Fibroblast of lung (primary cell): Measurements from ENCODE around the gene INTS15. TPM values are rescaled to one million over a fixed set of nuclear protein-coding genes. Genes with fewer than 3 reads are reported as not detected.

Experiments
- DNase-seq, 2 donors: peaks; one replicate each; pipeline versions ENCODE4 v3.0.0 to v3.0.0-alpha.2; 2010; ENCODE audit warnings: low read depth in 2 of 2
- H2AFZ ChIP-seq: 2 replicates; pipeline ENCODE4 v1.5.1; 2012; ENCODE audit warnings: low read length, control low read depth, inconsistent platforms
- H3K27ac ChIP-seq: 2 replicates; pipeline ENCODE4 v1.5.1; 2011; ENCODE audit warnings: low read length, control low read depth; ENCODE audit not compliant: insufficient read depth
- H3K27me3 ChIP-seq: 2 replicates; pipeline ENCODE4 v1.5.1; 2011; ENCODE audit warnings: mild to moderate bottlenecking, low read length; ENCODE audit not compliant: control insufficient read depth, insufficient read depth
- H3K36me3 ChIP-seq: 2 replicates; pipeline ENCODE4 v1.5.1; 2011; ENCODE audit warnings: low read length; ENCODE audit not compliant: control insufficient read depth, insufficient read depth
- H3K4me1 ChIP-seq: 2 replicates; pipeline ENCODE4 v1.5.1; 2011; ENCODE audit warnings: low read length; ENCODE audit not compliant: control insufficient read depth, insufficient read depth; ENCODE audit errors: extremely low read depth
- H3K4me2 ChIP-seq: 2 replicates; pipeline ENCODE4 v1.5.1; 2011; ENCODE audit warnings: low read length, control low read depth; ENCODE audit not compliant: insufficient read depth; ENCODE audit errors: extremely low read depth
- H3K4me3 ChIP-seq, 4 experiments: fragments of 200-600 bp in 1 of 4; sonication (generic) in 1 of 4; replicated peaks in 1 of 4; 2 replicates each; pipeline ENCODE4 v1.5.1; 2011 to 2016; ENCODE audit warnings: low read length in 4 of 4, low read depth in 3 of 4, mild to moderate bottlenecking in 3 of 4, control low read depth in 2 of 4, inconsistent platforms in 1 of 4, mixed read lengths in 1 of 4; ENCODE audit not compliant: insufficient read depth in 1 of 4; ENCODE audit errors: control extremely low read depth in 1 of 4
- H3K79me2 ChIP-seq: 2 replicates; pipeline ENCODE4 v1.5.1; 2012; ENCODE audit warnings: mild to moderate bottlenecking, low read length, inconsistent platforms; ENCODE audit not compliant: control insufficient read depth, insufficient read depth
- H3K9ac ChIP-seq: 2 replicates; pipeline ENCODE4 v1.5.1; 2011; ENCODE audit warnings: mild to moderate bottlenecking, low read length, control low read depth; ENCODE audit not compliant: insufficient read depth
- H3K9me3 ChIP-seq: 2 replicates; pipeline ENCODE4 v1.5.1; 2012; ENCODE audit warnings: low read depth, low read length; ENCODE audit not compliant: control insufficient read depth, insufficient read depth
- H4K20me1 ChIP-seq: 2 replicates; pipeline ENCODE4 v1.5.1; 2011; ENCODE audit warnings: low read length; ENCODE audit not compliant: control insufficient read depth, insufficient read depth; ENCODE audit errors: extremely low read depth
- EZH2 ChIP-seq: IDR thresholded peaks from 2 replicates; pipeline ENCODE4 v1.5.1; 2012; ENCODE audit warnings: low read length, control low read depth, mild to moderate bottlenecking; ENCODE audit errors: missing control alignments
- polyA plus RNA-seq, 2 donors: library from polyadenylated mRNA; depleted of rRNA in 1 of 2; stranded (reverse) in 1 of 2; unstranded in 1 of 2; fragments of >200 nt; gene quantifications; 2 replicates each; pipeline ENCODE4 v1.2.1, GENCODE V29; 2011 to 2012; ENCODE audit warnings: missing spikeins in 1 of 2
- total RNA-seq: library from RNA; depleted of rRNA; stranded (reverse); fragments of >200 nt; gene quantifications from 2 replicates; pipeline ENCODE4 v1.2.1, GENCODE V29; 2014
- TF ChIP-seq, protein P1 (sequence below), 2 donors: IDR thresholded peaks in 1 of 2; conservative IDR thresholded peaks in 1 of 2; 1 replicate in 1 of 2; 2 replicates in 1 of 2; pipeline ENCODE4 v1.5.1; 2011 to 2012; ENCODE audit warnings: low read length in 2 of 2, control low read depth in 1 of 2, inconsistent platforms in 1 of 2, low read depth in 1 of 2, mild to moderate bottlenecking in 1 of 2

INTS15 gene
- total and polyA plus RNA-seq, 2 donors (not counting 1 experiment from before 2014, with no cell fraction given) = 7.1 to 11.7 TPM

DNA sequence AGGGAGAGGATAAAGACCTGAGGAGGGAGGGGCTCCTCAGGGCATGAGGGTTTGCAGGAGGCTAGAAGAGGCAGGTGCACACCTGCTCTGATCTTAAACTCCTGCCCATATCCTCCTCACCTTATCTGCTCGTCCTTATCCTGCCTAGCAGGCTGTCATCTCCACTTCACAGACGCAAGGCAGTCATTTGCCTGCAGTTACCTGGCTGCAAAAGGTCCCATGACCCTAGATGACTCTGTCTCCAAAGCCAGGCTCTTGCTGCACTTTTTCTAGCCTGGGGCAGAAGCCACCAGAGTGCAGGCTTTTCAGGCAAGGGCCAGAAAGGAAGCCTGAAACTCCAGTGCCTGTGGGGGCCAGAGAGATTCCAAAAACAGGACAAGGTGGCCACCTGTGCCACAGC is 23.9 kb downstream of the INTS15 start:
- Histone ChIP-seq H3K36me3 (no peaks in the 10 kb centered on the region), H3K27ac (no peak overlapping the region), H3K4me2 (no peak overlapping the region), H4K20me1 (no peaks in the 10 kb centered on the region), H3K9me3 (no peaks in the 10 kb centered on the region), H2AFZ (no peak overlapping the region), H3K79me2 (no peaks in the 10 kb centered on the region), H3K4me3 (no peak overlapping the region), H3K4me1 (no peaks in the 10 kb centered on the region), H3K9ac (no peak overlapping the region), H3K27me3 (peaks cover 23% of the 10 kb centered on the region)
- DNase-seq = no peak
- TF ChIP-seq, protein P1, sequence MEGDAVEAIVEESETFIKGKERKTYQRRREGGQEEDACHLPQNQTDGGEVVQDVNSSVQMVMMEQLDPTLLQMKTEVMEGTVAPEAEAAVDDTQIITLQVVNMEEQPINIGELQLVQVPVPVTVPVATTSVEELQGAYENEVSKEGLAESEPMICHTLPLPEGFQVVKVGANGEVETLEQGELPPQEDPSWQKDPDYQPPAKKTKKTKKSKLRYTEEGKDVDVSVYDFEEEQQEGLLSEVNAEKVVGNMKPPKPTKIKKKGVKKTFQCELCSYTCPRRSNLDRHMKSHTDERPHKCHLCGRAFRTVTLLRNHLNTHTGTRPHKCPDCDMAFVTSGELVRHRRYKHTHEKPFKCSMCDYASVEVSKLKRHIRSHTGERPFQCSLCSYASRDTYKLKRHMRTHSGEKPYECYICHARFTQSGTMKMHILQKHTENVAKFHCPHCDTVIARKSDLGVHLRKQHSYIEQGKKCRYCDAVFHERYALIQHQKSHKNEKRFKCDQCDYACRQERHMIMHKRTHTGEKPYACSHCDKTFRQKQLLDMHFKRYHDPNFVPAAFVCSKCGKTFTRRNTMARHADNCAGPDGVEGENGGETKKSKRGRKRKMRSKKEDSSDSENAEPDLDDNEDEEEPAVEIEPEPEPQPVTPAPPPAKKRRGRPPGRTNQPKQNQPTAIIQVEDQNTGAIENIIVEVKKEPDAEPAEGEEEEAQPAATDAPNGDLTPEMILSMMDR (conservative IDR thresholded peaks at IDR 0.05 in 1 of 2, IDR thresholded peaks at IDR 0.05 in 1 of 2; ENCODE audit: low read depth in 1 of 2, low read length in 2 of 2) = no peak
- no peak for TF ChIP-seq EZH2

DNA sequence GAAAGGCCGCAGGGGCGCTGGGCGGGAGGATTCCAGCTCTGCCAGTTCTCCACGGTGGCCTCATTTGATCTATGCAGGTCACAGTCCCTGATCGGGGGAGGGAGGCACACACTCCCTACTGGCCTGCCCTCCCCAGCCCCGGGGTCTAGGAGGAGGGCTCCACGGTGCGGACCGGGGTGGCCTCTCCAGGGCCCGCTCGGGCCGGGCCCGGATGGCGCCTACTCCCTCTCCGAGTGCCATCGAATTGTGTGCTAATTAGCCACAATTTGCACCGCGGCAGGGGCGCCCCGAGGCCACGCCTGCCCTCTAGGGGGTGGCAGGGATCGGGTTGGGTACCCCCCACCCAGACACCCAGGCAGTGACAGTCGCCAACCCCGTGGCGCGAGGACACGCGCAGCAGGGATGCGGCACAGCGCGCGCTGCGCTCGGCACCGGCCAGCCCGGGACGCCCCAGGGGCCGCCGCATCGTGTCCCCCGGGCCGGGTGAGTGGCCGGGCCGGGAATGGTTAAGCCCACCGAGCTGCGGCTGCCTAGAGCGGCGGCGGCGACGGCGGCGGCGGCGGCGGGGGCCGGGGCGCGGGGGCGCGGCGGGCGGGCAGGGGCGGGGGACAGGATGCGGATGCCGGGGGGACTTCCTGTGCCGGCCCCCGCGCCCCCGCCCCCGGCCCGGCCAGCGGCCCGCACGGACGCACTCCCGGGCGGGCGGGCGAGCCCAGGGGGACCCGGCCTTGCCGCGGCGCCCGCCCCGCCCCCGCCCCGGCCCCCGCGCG is 25.3 kb downstream of the INTS15 start, which contains the start of gene ZNF853:
Gene ZNF853 (plus strand): TSS at position 658 of the 770 bp plus-strand sequence. CDS start 565 bp downstream, outside the sequence.
- Histone ChIP-seq H3K9me3 (no peaks in the 10 kb centered on the region), H3K4me2 (peak within 1 kb of the TSS; percentile 54), H2AFZ (no peak within 1 kb of the TSS), H3K79me2 (no peaks in the 10 kb centered on the region), H3K27me3 (peaks cover 23% of the 10 kb centered on the region), H3K36me3 (no peaks in the 10 kb centered on the region), H3K27ac (no peak within 1 kb of the TSS), H3K9ac (no peak within 1 kb of the TSS), H3K4me1 (no peaks in the 10 kb centered on the region), H3K4me3 (peak within 1 kb of the TSS in 2 of 4 experiments; percentile 32 to 42), H4K20me1 (no peaks in the 10 kb centered on the region)
- peak in 1 of 2 donors; percentile 6 for DNase-seq
- TF ChIP-seq EZH2 = peak; percentile 97
- TF ChIP-seq, protein P1 (conservative IDR thresholded peaks at IDR 0.05 in 1 of 2, IDR thresholded peaks at IDR 0.05 in 1 of 2; ENCODE audit: low read depth in 1 of 2, low read length in 2 of 2) = no peak

DNA sequence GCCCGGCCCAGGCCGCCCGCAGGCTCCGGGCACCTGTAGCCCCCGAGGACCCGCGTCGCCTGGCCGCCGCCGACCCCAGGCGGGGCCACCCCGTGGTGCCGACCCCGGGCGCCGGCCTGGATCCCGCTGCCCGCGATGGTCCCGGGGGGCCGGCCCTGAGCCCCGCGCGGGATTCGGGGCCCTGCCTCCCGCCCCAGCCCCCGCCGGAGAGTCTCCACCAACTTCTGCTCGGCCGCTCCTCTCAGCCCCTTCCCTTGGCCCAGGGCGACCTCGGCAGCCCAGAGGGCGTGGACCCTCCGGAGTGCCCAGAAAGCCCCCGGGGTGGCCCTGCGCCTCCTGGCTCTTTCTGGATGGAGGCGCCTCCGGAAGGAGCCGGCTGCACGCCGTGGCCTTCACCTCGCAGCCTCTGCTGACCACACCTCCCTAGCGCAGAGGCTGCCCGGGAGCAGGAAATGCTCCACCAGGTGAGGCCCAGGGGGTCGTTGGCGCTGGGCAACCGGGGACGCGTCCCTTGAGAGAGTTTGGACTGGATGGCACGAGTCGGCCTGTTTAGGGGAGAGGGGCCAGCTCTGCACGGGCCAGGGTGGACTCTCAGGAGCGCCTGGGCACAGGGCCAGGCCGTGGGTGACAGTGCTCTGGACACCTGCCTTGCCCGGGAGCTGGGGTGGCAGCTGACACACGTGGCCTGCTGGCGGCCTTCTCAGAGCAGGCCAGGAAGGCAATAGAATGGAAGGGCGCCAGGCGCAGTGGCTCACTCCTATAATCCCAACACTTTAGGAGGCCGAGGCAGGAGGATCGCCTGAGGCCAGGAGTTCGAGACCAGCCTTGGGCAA is 26.1 kb downstream of the INTS15 start:
- Histone ChIP-seq H3K27me3 (peaks cover 23% of the 10 kb centered on the region), H2AFZ (no peak overlapping the region)

More for the DNA sequence above, 26.1 kb downstream of the INTS15 start:
- no peaks in the 10 kb centered on the region for H4K20me1 ChIP-seq
- DNase-seq = peak in 1 of 2 donors; percentile 13
- no peaks in the 10 kb centered on the region for H3K4me1 ChIP-seq
- H3K4me2 ChIP-seq = peak overlapping the region; percentile 54
- no peaks in the 10 kb centered on the region for H3K9me3 ChIP-seq
- no peak overlapping the region for H3K9ac ChIP-seq
- H3K4me3 ChIP-seq = peak overlapping the region in 2 of 4 experiments; percentile 29 to 42
- no peaks in the 10 kb centered on the region for H3K36me3 ChIP-seq
- no peaks in the 10 kb centered on the region for H3K79me2 ChIP-seq
- TF ChIP-seq, protein P1 (conservative IDR thresholded peaks at IDR 0.05 in 1 of 2, IDR thresholded peaks at IDR 0.05 in 1 of 2; ENCODE audit: low read depth in 1 of 2, low read length in 2 of 2) = no peak
- peak; percentile 92 for TF ChIP-seq EZH2
- no peak overlapping the region for H3K27ac ChIP-seq
